AG10803 (cell line): ENCODE measurements around the gene IFITM2.
"Not testable (repeated sequence)": the region's sequence is repeated elsewhere in the genome, so short reads cannot be mapped to it uniquely, and the experiment has no call there.

Experiments used
- DNase-seq: peaks from one replicate; pipeline ENCODE4 v3.0.0; 2010; ENCODE audit warnings: low read depth
- H3K4me3 ChIP-seq: 2 replicates; pipeline ENCODE4 v1.5.1; 2011; ENCODE audit warnings: mild to moderate bottlenecking, low read length, control low read depth
- TF ChIP-seq, protein P1 (sequence below): conservative IDR thresholded peaks from 2 replicates; pipeline ENCODE4 v1.5.1; 2011; ENCODE audit warnings: mild to moderate bottlenecking, low read length, control low read depth, inconsistent platforms

IFITM2 gene

DNA sequence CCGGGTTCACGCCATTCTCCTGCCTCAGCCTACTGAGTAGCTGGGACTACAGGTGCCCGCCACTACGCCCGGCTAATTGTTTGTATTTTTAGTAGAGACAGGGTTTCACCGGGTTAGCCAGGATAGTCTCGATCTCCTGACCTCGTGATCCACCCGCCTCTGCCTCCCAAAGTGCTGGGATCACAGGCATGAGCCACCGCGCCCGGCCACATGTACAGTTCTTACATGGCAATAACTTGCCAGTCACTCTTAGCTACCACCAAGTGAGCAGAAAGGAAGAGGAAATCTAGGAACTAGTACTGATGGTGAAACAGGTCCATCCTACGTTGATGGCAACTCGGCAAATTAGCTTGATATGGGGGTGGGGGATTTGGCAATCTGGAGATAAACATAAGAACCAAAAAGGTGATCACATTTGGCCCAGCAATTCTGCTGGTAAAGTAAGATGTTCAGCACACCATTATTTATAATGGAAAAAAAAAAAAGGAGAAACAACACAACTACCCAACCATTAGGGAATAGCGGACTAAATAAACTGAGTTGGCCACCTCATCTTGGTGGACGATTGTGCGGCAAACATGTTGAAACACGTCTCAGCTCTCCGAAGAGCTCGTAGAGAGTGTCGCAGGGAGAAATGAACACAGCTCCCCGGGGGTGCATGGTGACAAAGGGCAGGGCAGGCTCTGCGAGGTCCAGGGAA, 24.1 kb upstream of the IFITM2 start:
- DNase-seq, result no peak
- TF ChIP-seq, protein P1, sequence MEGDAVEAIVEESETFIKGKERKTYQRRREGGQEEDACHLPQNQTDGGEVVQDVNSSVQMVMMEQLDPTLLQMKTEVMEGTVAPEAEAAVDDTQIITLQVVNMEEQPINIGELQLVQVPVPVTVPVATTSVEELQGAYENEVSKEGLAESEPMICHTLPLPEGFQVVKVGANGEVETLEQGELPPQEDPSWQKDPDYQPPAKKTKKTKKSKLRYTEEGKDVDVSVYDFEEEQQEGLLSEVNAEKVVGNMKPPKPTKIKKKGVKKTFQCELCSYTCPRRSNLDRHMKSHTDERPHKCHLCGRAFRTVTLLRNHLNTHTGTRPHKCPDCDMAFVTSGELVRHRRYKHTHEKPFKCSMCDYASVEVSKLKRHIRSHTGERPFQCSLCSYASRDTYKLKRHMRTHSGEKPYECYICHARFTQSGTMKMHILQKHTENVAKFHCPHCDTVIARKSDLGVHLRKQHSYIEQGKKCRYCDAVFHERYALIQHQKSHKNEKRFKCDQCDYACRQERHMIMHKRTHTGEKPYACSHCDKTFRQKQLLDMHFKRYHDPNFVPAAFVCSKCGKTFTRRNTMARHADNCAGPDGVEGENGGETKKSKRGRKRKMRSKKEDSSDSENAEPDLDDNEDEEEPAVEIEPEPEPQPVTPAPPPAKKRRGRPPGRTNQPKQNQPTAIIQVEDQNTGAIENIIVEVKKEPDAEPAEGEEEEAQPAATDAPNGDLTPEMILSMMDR, result no peak
- no peak overlapping the region for H3K4me3 ChIP-seq

DNA sequence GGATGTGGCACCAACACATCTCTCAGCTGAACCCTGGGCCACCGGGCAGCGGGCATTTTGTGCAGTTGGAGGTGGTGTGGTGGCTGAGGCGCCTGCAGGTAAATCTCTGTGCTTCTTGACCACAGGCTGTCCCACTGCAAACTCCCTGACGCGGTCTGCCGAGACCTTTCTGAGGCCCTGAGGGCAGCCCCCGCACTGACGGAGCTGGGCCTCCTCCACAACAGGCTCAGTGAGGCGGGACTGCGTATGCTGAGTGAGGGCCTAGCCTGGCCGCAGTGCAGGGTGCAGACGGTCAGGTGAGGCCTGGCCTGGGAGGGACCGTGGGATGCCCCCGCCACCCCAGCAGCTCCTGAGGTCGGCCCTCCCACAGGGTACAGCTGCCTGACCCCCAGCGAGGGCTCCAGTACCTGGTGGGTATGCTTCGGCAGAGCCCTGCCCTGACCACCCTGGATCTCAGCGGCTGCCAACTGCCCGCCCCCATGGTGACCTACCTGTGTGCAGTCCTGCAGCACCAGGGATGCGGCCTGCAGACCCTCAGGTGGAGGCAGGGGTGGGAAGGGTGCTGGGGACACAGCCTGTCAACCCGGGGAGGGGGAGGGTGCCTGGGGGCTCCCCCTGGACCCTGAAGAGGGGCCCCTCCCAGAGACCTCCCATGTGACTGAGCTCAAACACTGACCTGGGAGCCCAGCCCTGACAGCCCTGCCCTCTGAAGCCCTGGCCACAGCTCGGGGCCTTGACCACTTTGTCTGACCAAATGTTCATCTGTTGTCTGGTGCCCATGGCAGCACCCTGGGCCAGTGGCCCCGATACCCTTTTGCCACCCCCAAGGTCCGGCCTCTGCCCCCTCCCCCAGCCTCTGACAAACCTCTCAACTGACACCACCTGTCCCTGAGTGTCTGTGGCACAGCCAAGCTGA, 23.3 kb upstream of the IFITM2 start:
- TF ChIP-seq, protein P1, result no peak
- H3K4me3 ChIP-seq, result no peak overlapping the region
- DNase-seq, result no peak

DNA sequence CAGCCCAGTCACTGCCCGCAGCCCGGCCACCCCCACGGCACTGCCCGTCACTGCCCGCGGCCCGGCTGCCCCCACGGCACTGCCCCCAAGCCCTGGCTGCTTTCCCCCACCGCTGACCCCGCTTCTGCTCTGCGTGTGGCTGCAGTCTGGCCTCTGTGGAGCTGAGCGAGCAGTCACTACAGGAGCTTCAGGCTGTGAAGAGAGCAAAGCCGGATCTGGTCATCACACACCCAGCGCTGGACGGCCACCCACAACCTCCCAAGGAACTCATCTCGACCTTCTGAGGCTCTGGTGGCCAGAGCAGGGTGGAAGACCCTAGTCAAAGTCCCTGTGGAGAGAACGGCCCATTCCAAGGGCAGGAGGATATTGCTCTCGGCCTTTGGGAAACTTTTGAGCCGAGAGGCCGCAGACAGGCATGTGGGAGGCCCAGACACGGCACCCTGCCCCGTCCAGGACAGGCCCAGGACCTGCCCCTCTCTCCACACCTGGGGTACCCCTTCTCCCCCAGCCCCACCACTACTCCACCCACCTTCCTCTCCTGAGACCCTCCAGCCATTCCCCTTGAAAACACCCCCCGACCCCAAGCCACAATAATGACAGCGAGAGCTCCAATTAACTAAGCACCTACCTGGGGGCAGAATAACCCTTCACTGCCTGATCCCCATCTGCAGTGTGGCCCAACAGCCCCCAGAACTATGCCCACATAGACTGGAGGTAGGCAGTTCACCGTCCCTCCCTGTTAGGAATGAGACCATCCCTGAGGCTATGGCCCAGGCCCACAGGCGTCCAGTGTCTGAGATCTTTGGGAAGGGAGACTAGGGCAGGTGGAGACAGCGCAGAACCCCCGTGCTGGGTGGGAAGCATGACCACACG, 22.4 kb upstream of the IFITM2 start:
- no peak for DNase-seq

DNA sequence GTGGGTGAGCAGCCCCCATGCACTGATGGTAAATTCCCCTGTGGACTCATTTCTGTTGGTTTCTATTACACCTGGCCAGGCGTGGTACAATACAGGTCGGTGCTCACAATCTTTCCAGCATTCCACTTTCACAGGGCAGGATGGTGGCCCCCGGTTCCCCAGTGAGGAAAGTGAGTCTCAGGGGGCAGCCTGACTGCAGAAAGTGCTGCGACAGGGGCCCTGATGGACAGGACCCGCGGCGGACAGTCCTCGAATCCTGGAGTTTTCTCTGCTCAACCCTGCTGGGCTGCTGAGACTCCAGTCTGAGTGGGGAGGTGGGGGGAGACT, 21.8 kb upstream of the IFITM2 start:
- DNase-seq, result no peak
- TF ChIP-seq, protein P1, result no peak
- no peak overlapping the region for H3K4me3 ChIP-seq

More for the DNA sequence above, 22.4 kb upstream of the IFITM2 start:
- no peak overlapping the region for H3K4me3 ChIP-seq
- TF ChIP-seq, protein P1, result no peak

DNA sequence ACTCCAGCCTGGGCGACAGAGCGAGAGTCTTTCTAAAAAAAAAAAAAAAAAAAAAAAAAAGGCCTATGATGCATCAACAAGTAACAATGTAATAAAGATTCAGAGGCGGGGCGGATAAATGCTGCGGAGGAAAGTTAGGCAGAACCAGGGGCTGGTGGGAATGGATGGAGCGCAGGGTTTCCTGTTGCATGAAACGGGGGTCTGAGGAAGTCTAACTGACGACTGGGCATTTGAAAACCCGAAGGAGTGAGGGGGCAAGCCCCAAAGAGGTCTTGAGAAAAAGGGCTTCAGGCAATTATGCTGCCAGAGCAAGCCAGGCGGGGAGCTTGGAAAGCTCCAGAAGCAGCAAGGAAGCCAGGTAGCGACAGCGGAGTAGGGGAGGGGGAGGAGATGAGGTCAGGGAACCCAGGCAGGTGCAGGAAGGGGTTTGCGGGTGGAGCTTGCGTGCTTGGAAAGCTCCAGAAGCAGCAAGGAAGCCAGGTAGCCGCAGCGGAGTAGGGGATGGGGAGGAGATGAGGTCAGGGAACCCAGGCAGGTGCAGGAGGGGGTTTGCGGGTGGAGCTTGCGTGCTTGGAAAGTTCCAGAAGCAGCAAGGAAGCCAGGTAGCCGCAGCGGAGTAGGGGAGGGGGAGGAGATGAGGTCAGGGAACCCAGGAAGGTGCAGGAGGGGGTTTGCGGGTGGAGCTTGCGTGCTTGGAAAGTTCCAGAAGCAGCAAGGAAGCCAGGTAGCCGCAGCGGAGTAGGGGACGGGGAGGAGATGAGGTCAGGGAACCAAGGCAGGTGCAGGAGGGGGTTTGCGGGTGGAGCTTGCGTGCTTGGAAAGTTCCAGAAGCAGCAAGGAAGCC, 20.4 kb upstream of the IFITM2 start:
- not testable (repeated sequence) for DNase-seq, H3K4me3 ChIP-seq

DNA sequence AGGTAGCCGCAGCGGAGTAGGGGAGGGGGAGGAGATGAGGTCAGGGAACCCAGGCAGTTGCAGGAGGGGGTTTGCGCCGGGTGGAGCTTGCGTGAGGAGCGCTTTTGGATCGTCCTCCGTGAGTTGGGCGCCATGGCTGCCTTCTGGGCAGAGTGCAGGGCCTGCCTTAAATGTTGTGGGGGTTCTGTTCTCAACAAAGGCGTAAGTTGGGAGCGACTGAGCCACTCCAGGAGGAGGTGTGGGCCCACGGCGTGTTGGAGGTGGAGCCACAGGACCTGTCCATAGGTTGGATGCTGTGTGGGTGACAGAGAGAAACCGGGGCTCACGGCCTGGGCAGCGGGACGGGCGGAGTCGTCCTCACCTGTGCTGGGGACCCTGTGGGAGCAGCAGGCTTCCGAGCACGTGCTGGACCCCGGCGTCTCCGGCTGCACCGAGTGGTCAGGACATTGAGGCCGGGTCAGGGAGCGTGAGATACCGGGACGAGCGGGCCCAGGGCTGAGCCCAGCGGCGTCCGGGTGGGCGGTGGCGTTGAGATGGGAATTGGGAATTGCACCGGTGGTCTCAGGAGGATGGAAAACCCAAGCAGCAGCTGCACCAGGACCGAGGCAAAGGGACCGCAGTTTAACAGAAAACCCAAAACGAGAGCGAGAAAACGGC, 19.7 kb upstream of the IFITM2 start:
- TF ChIP-seq, protein P1, result no peak
- no peak for DNase-seq
- peak overlapping the region; percentile 56 for H3K4me3 ChIP-seq
